GM12872 (cell line): ENCODE data around the gene KCNQ5.

Experiments used
- CTCF ChIP-seq: IDR thresholded peaks from 3 replicates; pipeline ENCODE4 v1.5.1; 2011; ENCODE audit warnings: low read depth, mild to moderate bottlenecking, low read length, moderate library complexity; ENCODE audit not compliant: insufficient read depth

KCNQ5 gene

GRCh38 chr6:72627539-72627938, 5.7 kb downstream of the KCNQ5 start:
- no peak for TF ChIP-seq CTCF

GRCh38 chr6:72631480-72631879, 9.6 kb downstream of the KCNQ5 start:
- TF ChIP-seq CTCF: no peak

- no peak for TF ChIP-seq CTCF
These were observed 13.8 kb downstream of the KCNQ5 start for GRCh38 chr6:72635636-72636035.

GRCh38 chr6:72636215-72636614, 14.4 kb downstream of the KCNQ5 start:
- TF ChIP-seq CTCF: no peak

GRCh38 chr6:72636786-72637185, 14.9 kb downstream of the KCNQ5 start:
- TF ChIP-seq CTCF: no peak

- no peak for TF ChIP-seq CTCF
These were observed 18.2 kb downstream of the KCNQ5 start for GRCh38 chr6:72639920-72640614.

- TF ChIP-seq CTCF: no peak
These were observed 18.7 kb downstream of the KCNQ5 start for GRCh38 chr6:72640615-72640930.
